ENCODE results near the gene MGST2.

GRCh38 chr4:139740531-139741041, 75.0 kb downstream of the MGST2 start:
- TF ChIP-seq PAX5 (IDR thresholded peaks at IDR 0.05; ENCODE audit: borderline replicate concordance, low read depth, low read length) (no peak), SPI1 (IDR thresholded peaks at IDR 0.05; ENCODE audit: borderline replicate concordance, insufficient read depth, low read depth, low read length) (no peak), SKIL (IDR thresholded peaks at IDR 0.05; ENCODE audit: low read depth, poor library complexity, severe bottlenecking) (no peak), GABPA (IDR thresholded peaks at IDR 0.05; ENCODE audit: low read depth) (no peak), CREM (IDR thresholded peaks at IDR 0.05; ENCODE audit: low read depth) (no peak), ASH2L (IDR thresholded peaks at IDR 0.05; ENCODE audit: borderline replicate concordance, low read depth) (no peak), USF2 (IDR thresholded peaks at IDR 0.05; ENCODE audit: borderline replicate concordance, low read depth, low read length) (no peak), TBL1XR1 (IDR thresholded peaks at IDR 0.05; ENCODE audit: low read depth, low read length) (no peak), NFYB (IDR thresholded peaks at IDR 0.05; ENCODE audit: insufficient read depth, low read depth, low read length) (no peak), CEBPB (IDR thresholded peaks at IDR 0.05; ENCODE audit: borderline replicate concordance in 1 of 2, low read depth in 2 of 2, low read length in 2 of 2) (no peak), POLR2A (IDR thresholded peaks at IDR 0.05; ENCODE audit: low read depth, low read length) (no peak), NBN (IDR thresholded peaks at IDR 0.05) (no peak)
- TF ChIP-seq, protein P1, sequence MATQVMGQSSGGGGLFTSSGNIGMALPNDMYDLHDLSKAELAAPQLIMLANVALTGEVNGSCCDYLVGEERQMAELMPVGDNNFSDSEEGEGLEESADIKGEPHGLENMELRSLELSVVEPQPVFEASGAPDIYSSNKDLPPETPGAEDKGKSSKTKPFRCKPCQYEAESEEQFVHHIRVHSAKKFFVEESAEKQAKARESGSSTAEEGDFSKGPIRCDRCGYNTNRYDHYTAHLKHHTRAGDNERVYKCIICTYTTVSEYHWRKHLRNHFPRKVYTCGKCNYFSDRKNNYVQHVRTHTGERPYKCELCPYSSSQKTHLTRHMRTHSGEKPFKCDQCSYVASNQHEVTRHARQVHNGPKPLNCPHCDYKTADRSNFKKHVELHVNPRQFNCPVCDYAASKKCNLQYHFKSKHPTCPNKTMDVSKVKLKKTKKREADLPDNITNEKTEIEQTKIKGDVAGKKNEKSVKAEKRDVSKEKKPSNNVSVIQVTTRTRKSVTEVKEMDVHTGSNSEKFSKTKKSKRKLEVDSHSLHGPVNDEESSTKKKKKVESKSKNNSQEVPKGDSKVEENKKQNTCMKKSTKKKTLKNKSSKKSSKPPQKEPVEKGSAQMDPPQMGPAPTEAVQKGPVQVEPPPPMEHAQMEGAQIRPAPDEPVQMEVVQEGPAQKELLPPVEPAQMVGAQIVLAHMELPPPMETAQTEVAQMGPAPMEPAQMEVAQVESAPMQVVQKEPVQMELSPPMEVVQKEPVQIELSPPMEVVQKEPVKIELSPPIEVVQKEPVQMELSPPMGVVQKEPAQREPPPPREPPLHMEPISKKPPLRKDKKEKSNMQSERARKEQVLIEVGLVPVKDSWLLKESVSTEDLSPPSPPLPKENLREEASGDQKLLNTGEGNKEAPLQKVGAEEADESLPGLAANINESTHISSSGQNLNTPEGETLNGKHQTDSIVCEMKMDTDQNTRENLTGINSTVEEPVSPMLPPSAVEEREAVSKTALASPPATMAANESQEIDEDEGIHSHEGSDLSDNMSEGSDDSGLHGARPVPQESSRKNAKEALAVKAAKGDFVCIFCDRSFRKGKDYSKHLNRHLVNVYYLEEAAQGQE (IDR thresholded peaks at IDR 0.05; ENCODE audit: low read depth, low read length), result no peak
- TF ChIP-seq, protein P2, sequence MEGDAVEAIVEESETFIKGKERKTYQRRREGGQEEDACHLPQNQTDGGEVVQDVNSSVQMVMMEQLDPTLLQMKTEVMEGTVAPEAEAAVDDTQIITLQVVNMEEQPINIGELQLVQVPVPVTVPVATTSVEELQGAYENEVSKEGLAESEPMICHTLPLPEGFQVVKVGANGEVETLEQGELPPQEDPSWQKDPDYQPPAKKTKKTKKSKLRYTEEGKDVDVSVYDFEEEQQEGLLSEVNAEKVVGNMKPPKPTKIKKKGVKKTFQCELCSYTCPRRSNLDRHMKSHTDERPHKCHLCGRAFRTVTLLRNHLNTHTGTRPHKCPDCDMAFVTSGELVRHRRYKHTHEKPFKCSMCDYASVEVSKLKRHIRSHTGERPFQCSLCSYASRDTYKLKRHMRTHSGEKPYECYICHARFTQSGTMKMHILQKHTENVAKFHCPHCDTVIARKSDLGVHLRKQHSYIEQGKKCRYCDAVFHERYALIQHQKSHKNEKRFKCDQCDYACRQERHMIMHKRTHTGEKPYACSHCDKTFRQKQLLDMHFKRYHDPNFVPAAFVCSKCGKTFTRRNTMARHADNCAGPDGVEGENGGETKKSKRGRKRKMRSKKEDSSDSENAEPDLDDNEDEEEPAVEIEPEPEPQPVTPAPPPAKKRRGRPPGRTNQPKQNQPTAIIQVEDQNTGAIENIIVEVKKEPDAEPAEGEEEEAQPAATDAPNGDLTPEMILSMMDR (IDR thresholded peaks at IDR 0.05 in 2 of 3, conservative IDR thresholded peaks at IDR 0.05 in 1 of 3; ENCODE audit: control insufficient read depth in 2 of 3, extremely low read depth in 1 of 3, insufficient read depth in 1 of 3, low read depth in 3 of 3, low read length in 3 of 3), result no peak
